Erythroblast (primary cell): ENCODE results near the gene IFI27L2.

Source experiments
- DNase-seq, 2 experiments: peaks; one replicate each; lab custom pipeline; 2025; lab: John Stamatoyannopoulos, UW
- GATA1 ChIP-seq: IDR thresholded peaks from 2 replicates; pipeline ENCODE4 v1.6.1; 2011; ENCODE audit warnings: low read depth, mild to moderate bottlenecking, control low read depth, low read length, moderate library complexity
- POLR2A ChIP-seq: IDR thresholded peaks from 2 replicates; pipeline ENCODE4 v1.6.1; 2011; ENCODE audit warnings: mild to moderate bottlenecking, low read length

IFI27L2 gene

GRCh38 chr14:94081386-94081820 is 48.0 kb downstream of the IFI27L2 start:
- no peak for TF ChIP-seq GATA1
- peak; percentile 3 for TF ChIP-seq POLR2A
- no peak for DNase-seq

- DNase-seq: peak; percentile 97 to 98
- TF ChIP-seq POLR2A (peak; percentile 97), GATA1 (no peak)
Observed at GRCh38 chr14:94080621-94081385, 48.6 kb downstream of the IFI27L2 start, which contains the start of the genes DDX24 and IFI27L1. TSS of gene DDX24 (minus strand) at chr14:94081202. CDS start at chr14:94079742, 1,460 bp downstream. TSS of gene IFI27L1 (plus strand) at chr14:94081310. CDS start at chr14:94096938, 15,628 bp downstream.

DNA sequence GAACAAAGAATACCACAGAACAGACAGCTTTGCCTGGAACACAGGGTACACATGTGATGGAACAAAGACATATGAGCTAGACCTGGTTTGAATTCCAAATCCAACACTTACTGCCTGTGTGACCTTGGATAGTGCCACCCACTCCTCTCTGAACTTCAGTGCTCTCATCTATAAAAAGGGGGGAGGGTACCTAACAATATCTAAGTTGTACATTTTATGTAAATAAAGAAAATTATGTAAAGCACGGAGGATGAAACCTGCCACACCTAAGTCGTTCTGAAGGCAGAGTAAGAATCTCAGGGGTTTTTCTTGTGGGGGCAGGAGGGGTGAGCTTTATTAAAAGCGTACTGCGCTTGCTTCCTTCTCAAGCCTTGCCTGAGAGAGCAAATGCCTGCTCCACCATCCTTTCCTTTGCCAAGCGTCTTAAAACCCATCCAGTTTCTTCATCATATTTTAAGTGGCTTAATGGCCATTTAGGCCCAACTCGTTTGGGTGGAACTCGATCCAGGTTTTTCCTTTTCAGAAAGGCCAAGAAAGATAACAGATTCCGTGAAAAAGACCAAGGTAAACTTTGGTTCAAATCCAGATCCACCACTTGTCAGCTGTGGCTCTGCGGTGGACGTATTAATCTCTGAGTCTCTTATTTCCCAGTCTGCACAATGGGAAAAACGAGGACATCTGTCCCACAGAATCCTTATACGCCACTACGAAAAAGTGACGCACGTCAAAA is 49.3 kb downstream of the IFI27L2 start:
- no peak for DNase-seq
- TF ChIP-seq POLR2A: no peak
- TF ChIP-seq GATA1: no peak

DNA sequence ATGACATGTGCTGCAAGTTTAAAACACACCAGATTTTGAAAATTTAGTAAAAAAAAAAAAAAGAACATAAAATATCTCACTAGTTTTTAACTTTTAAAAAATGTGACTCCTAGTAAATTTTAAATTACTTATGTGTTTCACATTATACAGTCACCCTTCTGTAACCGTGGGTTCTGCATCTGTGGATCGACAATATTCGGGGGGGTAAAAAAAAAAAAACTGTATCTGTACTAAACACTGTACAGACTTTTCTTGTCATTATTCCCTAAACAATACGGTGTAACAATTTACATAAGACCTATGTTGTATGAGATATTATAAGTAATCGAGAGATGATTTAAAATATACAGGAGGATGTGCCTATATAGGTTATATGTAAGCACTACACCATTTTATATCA is 51.6 kb downstream of the IFI27L2 start:
- DNase-seq: no peak
- TF ChIP-seq POLR2A: no peak
- no peak for TF ChIP-seq GATA1
